Measurements from ENCODE around the gene ZNF672.
"Not testable (repeated sequence)": the region's sequence is repeated elsewhere in the genome, so short reads cannot be mapped to it uniquely, and the experiment has no call there.

The ZNF672 gene

GRCh38 chr1:248812736-248813425 is 25.1 kb upstream of the ZNF672 start:
- DNase-seq (ENCODE audit: low read depth in 2 of 2) = no peak

GRCh38 chr1:248813546-248813945 is 24.5 kb upstream of the ZNF672 start:
- DNase-seq (ENCODE audit: low read depth in 2 of 2) = no peak

DNA sequence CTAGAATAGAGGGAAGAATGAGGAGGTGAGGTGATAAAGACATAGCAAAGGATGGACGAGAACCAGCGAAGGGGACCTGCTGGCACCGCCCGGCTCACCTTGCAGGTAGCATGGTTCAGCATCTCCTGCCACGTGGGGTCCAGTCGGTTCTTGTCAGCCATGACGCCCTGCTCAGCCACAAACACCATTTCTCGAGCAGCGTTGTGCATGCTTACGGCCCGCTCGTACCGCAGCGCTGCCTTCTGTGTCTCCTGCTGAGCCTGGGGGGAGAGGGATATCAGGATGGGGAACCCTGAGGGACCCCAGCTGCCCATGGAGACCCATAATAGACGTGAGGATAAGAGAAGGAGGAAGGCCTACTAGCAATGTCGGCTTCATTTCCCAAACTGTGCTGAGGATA is 23.7 kb upstream of the ZNF672 start:
- DNase-seq (ENCODE audit: low read depth in 2 of 2) = no peak

GRCh38 chr1:248815407-248816034 is 22.5 kb upstream of the ZNF672 start:
- DNase-seq (ENCODE audit: low read depth in 2 of 2) = no peak

DNA sequence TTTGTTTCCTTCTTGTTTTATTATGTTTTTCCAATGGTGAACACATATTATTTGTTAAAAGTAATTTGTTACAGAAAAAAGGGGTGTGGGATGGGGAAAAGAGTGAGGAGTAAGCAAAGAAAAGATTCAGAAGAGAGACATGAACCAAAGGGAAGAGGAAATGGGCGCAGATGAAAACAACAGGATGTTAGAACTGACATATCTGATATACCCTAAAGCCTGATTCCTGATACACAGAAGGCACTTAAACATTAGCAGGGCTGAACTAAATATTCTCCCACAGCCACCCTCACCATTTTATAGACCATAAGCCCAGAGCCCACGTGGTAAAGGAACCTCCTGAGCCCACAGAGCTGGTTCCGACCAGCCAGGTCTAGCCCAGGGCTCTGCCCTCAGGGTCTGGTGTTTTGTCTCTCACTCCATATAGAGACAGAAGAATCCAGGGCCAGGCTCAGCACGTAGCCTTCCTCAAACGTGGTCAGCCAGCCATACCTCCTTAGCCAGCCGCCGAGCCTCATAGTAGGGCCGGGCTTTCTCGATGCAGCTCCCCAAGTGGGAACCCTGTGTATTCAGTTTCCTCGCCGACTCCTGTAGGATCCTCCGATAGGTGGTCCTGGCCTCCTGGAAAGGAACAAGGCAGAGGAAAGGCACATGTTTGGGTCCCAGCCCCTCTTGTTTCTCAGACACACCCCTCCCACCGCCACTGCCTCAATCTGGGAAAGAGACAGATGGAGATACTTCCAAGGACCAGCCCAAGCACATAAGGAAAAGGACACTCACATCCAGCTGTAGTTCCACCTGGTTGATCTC is 21.8 kb upstream of the ZNF672 start:
- DNase-seq (ENCODE audit: low read depth in 2 of 2) = no peak

DNA sequence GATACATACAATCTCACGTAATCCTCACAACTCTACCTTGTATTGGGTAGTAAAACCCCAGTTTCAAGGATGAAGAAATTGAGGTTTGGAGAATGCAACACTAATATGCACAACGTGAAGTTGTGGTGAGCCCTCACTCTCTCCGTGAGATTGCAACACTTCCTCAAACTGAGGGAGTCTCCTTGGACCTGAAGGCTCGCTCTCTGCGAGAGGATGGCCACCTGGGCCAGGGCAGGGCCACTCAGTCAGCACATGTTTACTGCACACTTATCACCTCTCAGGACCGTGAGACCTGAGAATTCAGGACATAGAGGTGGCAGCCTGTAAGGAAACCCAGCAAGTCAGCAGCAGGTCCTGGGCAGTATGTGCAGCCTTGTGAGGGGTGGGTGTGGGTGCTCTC is 21.0 kb upstream of the ZNF672 start:
- no peak for DNase-seq (ENCODE audit: low read depth in 2 of 2)

- no peak for DNase-seq (ENCODE audit: low read depth in 2 of 2)
These were observed 19.3 kb upstream of the ZNF672 start for GRCh38 chr1:248818505-248819374.

DNA sequence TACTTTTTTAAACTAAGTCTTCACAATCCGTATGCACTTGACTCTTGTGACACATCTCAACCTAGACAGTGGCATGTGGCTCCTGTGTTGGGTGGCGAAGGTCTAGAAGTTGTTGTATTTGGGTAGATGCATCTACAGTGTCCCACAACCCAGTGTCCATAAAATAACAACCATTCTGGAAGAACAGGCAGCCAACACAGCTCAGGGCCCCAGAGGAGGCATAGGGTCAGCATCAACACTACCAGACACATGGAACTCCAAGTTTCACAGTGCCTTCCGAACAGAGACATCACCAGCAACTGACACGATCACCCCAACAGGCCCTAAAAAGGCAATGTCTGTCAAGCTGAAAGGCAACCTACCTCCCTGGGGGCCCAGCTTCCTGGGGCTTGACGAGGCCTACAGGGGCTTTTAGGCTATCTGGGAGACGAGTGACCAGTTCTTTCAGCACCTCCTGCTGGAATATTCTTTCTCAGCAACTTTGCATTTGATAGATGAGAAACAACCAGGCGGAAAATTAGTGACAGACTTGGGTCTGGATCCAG is 17.9 kb upstream of the ZNF672 start:
- DNase-seq (ENCODE audit: low read depth in 2 of 2) = no peak

DNA sequence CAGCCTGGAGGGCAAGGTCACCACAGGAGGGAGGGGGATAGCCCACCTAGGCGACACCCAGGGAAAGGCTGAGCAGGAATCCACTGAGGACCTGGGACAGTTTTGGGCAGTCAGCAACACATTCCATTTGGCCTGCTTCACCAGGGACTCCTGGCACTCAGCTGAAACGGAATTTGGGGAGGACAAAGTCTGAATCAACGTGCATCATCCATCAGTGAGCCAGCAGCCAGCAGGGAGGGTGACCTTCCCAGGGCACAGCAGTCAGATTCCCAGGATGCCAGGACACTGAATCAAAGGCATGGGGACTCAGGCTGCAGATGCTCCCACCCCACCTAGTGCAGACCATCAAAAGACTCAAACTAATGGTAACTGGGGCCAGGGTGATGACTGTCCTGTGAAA is 16.9 kb upstream of the ZNF672 start:
- no peak for DNase-seq (ENCODE audit: low read depth in 2 of 2)

DNA sequence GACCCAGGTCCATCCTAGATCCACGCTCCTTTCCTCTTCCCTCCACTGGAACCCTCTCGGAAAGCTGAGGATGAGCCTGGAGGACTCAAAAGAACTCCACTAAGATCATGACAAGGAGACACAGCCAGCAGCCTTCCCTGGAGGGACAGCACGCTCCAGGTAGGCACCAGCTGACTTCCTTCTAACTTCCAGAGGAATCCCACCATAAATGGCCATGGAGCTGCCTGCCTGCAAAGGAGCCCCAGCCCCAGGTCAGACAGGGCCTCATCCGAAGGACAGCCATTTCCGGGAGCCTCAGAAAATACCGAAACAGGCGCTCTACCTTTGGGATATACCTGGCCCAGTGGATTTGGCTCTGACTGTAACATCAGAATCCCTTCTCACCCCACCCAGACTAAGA is 16.4 kb upstream of the ZNF672 start:
- no peak for DNase-seq (ENCODE audit: low read depth in 2 of 2)

- DNase-seq (ENCODE audit: low read depth in 2 of 2) = no peak
These were observed 15.6 kb upstream of the ZNF672 start for GRCh38 chr1:248822148-248823032.

- no peak for DNase-seq (ENCODE audit: low read depth in 2 of 2)
These were observed 14.5 kb upstream of the ZNF672 start for GRCh38 chr1:248823517-248824001.

DNA sequence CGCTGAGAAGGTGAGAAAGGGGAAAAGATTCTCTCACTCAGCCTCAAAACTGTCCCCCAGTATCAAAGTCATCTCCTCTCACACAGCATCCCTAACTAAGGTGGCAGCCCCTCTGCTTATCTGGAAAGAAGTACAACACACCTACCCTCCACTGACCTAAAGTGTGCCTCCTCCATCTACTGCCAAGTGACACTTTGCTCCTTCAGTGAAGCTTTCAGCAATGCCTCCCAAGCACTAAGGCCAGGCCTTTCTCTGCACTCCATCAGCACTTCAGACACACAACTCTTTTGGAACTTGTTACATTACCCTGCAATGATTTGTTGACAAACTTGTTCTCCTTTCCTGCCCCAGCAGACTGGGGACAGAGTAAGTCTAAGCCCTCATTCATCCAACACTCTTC is 13.7 kb upstream of the ZNF672 start:
- no peak for DNase-seq (ENCODE audit: low read depth in 2 of 2)

GRCh38 chr1:248824701-248825100 is 13.3 kb upstream of the ZNF672 start:
- DNase-seq (ENCODE audit: low read depth in 2 of 2) = no peak

GRCh38 chr1:248825136-248825535 is 12.9 kb upstream of the ZNF672 start:
- DNase-seq (ENCODE audit: low read depth in 2 of 2) = no peak

DNA sequence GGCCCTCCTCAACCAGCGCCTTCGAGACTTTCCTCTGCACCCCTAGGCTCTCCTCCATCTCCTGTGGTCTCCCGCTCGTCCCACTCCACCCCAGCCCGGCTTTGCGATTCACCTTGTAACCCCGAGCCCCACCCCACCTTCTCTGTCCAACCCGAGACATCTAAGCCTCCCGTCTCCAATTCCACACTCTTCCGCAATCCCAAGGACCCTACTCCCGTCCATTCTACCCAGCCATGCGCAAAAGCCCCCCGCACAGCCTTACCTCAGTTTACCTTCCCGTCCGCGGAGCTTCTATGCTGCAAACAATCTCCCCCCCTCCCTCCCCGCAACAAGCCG is 12.5 kb upstream of the ZNF672 start:
- DNase-seq (ENCODE audit: low read depth in 2 of 2) = no peak

DNA sequence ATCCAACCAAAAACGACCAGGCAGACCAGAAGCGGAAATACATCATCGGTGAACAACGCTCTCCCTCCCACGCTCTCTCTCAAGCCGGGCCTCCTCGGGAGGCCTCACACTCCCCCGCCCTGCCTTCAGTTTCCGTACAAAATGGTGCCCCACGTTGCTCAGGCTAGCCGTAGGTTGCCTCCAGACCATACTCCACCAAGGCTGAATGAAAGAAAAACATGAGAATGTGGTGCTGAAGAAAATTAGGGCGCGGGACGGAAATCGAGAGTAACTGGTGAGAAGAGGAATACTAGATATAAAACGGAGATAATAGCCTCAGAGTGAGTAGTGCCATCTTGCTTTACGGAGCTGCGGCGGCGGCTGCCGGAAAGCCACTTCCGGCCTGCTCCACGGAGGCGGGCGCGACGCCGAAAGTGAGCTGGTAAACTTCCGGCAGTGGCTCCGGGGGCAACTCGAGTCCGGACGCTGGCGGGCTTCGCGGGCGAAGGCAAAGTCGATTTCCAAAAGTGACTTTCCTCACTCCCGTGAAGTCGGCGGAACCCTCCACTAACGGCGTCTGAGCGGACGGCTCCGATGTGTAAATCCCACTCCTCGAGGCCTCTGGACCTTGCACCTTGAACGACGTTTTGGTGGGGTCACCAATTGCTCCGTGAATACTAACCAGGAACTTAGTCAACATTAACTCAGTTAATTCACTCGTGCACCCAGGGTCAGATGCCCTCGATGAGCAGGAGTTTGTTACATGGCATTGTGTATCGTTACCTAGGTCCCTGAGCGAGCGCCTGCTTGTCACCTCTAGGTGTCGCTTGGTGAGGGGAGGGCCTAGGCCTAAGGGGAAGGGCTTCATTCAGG is 11.9 kb upstream of the ZNF672 start, which contains the start of gene SH3BP5L:
TSS of gene SH3BP5L (minus strand) at position 7 of the 852 bp plus-strand sequence. CDS start 980 bp downstream, outside the sequence.
- peak; percentile 66 to 69 for DNase-seq (ENCODE audit: low read depth in 2 of 2)

- DNase-seq (ENCODE audit: low read depth in 2 of 2) = no peak
These were observed 9.2 kb upstream of the ZNF672 start for GRCh38 chr1:248828845-248829244.

- not testable (repeated sequence) for DNase-seq (ENCODE audit: low read depth in 2 of 2)
These were observed 7.4 kb upstream of the ZNF672 start for GRCh38 chr1:248830718-248831017.

GRCh38 chr1:248831842-248832241 is 6.2 kb upstream of the ZNF672 start:
- no peak for DNase-seq (ENCODE audit: low read depth in 2 of 2)
